Activated CD4-positive, alpha-beta T cell treated with anti-CD3 and anti-CD28 coated beads, Interleukin-2, Interleukin-6, amounts not matched to agents 100 ng/mL and 50 ng/mL, durations not matched to agents 16 hours and 8 hours (primary cell): ENCODE data around the gene TMC7.
"Not testable (repeated sequence)": the region's sequence is repeated elsewhere in the genome, so short reads cannot be mapped to it uniquely, and the experiment has no call there.

Source experiments
- DNase-seq: peaks from one replicate; pipeline ENCODE4 v3.0.0-alpha.2; 2020

Gene TMC7

GRCh38 chr16:18984435-18985005 lies 786 bp downstream of the TMC7 start:
- no peak for DNase-seq

- DNase-seq, result not testable (repeated sequence)
These were observed 1.5 kb downstream of the TMC7 start for GRCh38 chr16:18985256-18985655.

GRCh38 chr16:18991731-18992130 lies 8.0 kb downstream of the TMC7 start:
- not testable (repeated sequence) for DNase-seq

GRCh38 chr16:18993531-18993930 lies 9.8 kb downstream of the TMC7 start:
- DNase-seq, result not testable (repeated sequence)

- not testable (repeated sequence) for DNase-seq
These were observed 10.4 kb downstream of the TMC7 start for GRCh38 chr16:18994181-18994580.

GRCh38 chr16:18995406-18995805 lies 11.7 kb downstream of the TMC7 start:
- not testable (repeated sequence) for DNase-seq

- DNase-seq, result not testable (repeated sequence)
These were observed 12.8 kb downstream of the TMC7 start for GRCh38 chr16:18996536-18996935.

- not testable (repeated sequence) for DNase-seq
These were observed 13.3 kb downstream of the TMC7 start for GRCh38 chr16:18997001-18997400.

- DNase-seq, result no peak
These were observed 15.3 kb downstream of the TMC7 start for GRCh38 chr16:18999045-18999393.

GRCh38 chr16:19001788-19002187 lies 18.1 kb downstream of the TMC7 start:
- no peak for DNase-seq

- no peak for DNase-seq
These were observed 20.2 kb downstream of the TMC7 start for GRCh38 chr16:19003935-19004334.

- DNase-seq, result no peak
These were observed 22.1 kb downstream of the TMC7 start for GRCh38 chr16:19005561-19006445.

- no peak for DNase-seq
These were observed 22.9 kb downstream of the TMC7 start for GRCh38 chr16:19006446-19007315.

- no peak for DNase-seq
These were observed 24.8 kb downstream of the TMC7 start for GRCh38 chr16:19008245-19009169.

- DNase-seq, result no peak
These were observed 27.5 kb downstream of the TMC7 start for GRCh38 chr16:19011169-19011731.

GRCh38 chr16:19014461-19014860 lies 30.7 kb downstream of the TMC7 start:
- DNase-seq, result no peak

GRCh38 chr16:19017179-19017578 lies 33.4 kb downstream of the TMC7 start:
- DNase-seq, result no peak

GRCh38 chr16:19020689-19021088 lies 37.0 kb downstream of the TMC7 start:
- DNase-seq, result no peak

GRCh38 chr16:19021747-19022146 lies 38.0 kb downstream of the TMC7 start:
- DNase-seq, result no peak

GRCh38 chr16:19027416-19027815 lies 43.7 kb downstream of the TMC7 start:
- DNase-seq, result no peak

GRCh38 chr16:19029980-19030379 lies 46.2 kb downstream of the TMC7 start:
- no peak for DNase-seq

- no peak for DNase-seq
These were observed 48.0 kb downstream of the TMC7 start for GRCh38 chr16:19031738-19032137.
